ENCODE measurements around the gene FAM53B.
"Not testable (repeated sequence)": the region's sequence is repeated elsewhere in the genome, so short reads cannot be mapped to it uniquely, and the experiment has no call there.

The FAM53B gene

DNA sequence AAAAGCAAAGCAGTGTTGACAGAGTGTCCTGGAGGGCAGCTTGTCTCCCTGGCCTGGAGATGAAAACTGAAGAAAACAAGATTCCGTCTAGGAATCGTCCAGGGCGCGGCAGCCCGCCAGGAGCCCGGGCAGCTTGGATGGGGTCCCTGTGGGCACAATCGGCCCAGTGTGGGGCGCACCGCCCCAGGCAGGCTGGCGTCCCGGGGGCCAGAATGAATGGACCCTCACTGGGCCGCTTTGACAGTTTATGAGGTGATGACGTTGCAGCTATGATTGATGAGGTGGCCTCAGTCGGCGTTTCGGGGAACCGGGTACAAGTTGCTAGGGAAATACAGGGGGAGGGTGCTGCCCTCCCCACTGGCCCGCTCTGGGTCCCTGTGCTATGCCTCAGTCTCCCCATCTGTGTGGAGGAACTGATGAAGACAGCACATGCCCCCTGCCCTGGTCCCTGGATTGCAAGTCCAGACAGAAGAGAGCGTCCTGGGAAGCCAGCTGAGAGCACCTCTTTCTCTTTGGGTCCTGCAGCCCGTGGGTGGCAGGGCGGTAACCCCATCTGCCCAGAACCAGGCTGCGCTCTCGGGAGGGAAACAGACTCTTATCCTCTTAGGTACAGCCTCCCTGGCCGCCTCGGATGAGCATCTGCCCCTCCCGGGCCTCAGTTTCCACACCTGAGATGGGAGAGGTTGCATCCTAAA, 151.3 kb downstream of the FAM53B start:
- no peak for DNase-seq

GRCh38 chr10:124592101-124592500, 152.1 kb downstream of the FAM53B start:
- DNase-seq, result no peak

GRCh38 chr10:124591123-124591495, 153.1 kb downstream of the FAM53B start:
- no peak for DNase-seq

DNA sequence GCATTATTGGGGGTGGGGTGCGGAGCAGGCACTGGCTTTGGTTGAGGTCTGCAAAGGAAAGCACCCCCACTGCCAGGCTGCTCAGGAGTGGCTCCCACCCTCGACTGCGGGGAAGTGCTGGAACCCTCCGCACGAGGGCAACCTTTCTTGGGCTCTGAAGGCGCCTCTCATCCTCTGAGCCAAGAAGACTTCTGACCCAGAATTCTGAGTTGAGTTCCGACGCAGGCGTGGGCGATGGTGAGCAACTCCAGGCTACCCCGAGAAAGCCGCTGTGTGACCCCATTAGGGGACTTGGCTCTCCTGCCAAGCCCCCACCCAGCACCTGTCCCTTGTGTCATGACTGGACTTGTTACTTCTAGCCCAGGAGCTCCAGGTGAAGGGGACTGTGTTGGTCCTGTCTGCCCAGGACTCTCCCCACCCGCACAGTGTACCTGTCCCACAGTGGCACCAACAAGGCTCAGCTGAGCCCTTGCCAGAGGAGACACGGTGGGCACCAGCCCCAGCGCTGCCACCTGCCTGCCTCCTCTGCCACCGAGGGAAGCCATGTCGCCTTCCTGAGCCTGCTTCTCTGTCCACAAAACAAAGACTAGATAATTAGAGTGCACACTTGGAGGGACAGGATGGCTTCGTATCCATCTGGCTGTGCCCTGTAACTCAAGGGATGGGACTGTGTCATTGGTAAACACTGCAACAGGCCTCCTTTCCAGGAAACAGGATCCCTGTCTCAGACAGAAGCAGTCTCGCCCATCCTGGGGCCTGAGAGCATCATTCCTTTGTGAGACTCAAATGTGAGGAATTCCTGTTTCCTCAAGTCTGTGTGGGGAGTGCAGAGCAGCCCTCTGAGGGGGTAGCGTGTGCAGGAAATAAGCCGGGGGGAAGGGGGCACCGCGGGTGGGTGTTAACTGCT, 153.7 kb downstream of the FAM53B start:
- no peak for DNase-seq

DNA sequence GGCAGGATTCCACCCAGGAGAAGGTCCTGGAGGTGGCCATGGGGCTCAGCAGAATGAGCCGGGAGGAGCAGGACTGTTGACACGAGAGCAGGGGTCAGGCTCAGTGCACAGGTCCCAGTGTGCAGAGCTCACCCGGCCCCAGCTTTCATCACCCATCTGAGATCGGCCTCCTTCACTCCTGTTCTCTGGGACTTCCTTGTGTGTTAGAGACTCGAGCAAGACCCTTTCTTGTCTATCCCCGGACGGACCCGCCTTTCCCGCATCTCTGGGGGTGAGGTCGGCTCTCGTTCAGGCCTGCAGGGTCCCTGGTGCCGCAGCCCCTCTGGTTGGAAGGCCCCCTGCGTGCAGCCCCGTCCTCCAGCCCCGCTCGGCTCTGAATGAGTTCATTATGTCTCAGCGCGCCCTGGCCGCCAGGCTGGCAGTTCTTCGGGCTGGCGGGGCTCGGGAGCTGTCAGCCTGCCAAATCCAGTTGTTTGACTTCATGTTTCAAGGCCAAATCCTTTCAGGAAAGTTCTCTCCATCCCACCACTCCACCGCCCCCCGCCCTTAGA, 154.6 kb downstream of the FAM53B start:
- no peak for DNase-seq

GRCh38 chr10:124588736-124589490, 155.3 kb downstream of the FAM53B start:
- no peak for DNase-seq

DNA sequence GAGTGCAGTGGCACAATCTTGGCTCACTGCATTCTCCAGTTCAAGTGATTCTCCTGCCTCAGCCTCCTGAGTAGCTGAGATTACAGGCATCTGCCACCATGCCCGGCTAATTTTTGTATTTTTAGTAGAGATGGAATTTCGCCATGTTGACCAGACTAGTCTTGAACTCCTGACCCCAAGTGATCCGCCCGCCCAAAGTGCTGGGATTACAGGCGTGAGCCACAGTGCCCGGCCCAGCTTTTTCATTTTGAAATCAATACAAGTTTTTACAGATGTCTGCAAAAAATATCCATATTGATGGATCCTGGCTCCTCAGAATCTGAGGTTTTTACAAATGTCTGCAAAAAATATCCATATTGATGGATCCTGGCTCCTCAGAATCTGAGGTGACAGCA, 155.8 kb downstream of the FAM53B start:
- not testable (repeated sequence) for DNase-seq

DNA sequence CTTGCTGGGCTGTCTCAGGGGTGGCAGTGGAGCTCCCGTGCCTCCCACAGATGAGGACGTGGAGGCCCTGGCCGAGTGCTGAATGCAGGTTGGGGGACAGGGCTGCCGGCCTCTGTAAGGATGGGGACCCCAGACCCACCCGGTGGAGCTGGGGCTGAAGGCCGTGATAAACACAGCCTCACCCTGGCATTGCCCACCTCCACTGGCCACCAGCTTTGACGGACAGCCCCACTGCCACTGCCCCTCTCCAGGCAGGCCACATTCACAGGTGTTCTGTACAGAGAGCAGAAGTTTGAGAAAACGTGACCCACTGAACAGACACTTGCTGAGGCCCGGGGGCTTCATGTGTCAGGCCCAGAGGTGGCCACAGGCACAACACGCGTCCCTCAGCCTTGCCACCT, 156.4 kb downstream of the FAM53B start:
- no peak for DNase-seq

- DNase-seq, result no peak
Measured at GRCh38 chr10:124586142-124586541, 158.0 kb downstream of the FAM53B start.

- no peak for DNase-seq
Measured at GRCh38 chr10:124579011-124579399, 165.2 kb downstream of the FAM53B start.

DNA sequence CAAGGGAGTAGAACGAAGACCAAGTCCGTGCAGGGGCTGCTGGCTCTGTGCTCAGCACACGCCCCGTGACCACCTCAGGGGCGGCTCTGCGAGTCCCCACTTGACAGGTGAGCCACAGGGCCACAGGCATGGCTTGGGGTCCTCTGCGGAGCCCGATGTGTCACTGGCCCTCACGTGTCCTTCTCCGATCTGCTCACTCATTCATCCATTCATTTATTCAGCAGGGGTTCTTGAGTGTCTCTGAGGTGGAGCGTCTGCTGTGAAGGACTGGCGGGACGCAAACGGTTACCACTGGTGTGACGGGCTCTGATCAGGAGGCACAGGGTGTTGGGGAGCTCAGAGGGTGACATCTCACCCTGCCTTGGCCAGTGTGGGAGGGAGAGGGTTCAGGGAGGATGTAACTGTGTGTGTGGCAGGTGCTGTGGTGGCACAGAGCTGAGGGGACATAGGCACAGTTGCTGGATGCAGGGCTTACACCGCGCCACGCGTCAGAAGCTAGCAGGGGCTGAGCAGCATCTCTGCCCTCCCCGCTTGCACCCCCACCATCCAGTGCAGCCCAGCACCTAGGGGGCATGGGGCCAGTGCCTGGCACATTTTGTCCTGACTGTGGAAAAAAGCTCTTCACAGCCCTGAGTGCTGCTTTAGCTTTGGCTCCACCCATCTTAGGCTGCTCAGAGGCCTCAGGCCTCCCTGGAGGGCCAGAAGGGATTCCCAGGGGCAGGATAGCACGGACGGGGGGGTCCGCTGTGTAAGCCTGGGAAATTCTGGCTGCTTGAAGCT, 165.8 kb downstream of the FAM53B start:
- no peak for DNase-seq

DNA sequence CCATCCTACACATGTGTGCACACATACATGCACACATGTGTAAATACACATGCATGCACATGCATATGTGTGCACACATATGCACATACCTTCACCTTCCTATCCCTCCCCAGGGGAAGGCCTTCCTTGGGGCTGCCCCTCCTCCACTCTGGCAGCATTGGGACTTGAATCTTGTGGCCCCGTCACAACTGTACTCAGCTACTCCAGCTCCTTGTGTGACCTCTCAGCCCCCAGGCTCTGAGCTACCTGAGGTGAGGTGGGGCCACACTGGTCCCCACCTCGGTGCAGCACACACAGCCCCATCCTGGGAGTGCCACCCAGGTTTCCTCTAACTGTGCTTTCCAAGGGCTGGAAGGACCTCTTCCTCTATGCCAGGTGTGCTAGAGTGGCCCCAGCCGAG, 166.5 kb downstream of the FAM53B start:
- no peak for DNase-seq

DNA sequence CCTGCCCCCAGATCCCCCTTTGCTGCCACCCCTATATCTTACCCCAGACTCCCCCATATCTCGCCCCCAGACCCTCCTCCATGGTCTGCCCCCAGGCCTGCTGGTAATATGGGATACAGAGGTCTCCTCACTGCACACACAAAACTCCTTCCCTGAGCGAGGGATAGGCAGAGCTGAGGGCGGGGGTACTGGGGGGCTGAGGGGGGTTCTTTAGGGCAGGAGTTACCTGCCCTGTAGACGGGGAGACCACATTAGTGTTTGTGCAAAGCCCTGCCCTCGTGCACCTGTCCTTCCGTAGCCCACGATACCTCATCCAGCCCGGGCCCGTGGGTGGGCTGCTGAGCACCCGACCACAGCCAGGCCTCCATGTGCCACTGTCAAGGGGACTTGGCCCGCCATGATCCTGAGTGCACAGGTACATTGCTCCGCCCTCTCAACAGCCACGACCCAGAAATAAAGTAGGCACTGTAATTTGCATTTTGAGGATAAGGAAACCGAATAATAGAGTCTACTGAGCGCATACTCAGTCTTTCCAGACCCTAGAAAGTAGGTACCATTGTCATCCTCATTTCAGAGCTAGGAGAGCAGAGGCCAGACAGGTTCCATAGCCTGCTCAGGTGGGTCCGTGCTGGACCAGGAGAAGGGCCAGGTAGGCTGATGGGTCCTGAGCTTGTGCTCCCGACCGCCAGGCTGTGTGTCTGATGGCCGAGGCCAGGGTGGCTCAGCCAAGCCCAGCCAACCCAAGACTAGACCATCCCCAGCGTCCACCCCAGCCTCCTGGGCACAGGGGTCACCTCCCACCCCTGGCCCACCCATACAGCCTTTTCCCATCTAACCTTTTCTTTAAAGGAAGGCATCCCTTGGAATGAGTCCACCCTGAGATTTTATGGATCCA, 167.4 kb downstream of the FAM53B start:
- DNase-seq, result no peak

DNA sequence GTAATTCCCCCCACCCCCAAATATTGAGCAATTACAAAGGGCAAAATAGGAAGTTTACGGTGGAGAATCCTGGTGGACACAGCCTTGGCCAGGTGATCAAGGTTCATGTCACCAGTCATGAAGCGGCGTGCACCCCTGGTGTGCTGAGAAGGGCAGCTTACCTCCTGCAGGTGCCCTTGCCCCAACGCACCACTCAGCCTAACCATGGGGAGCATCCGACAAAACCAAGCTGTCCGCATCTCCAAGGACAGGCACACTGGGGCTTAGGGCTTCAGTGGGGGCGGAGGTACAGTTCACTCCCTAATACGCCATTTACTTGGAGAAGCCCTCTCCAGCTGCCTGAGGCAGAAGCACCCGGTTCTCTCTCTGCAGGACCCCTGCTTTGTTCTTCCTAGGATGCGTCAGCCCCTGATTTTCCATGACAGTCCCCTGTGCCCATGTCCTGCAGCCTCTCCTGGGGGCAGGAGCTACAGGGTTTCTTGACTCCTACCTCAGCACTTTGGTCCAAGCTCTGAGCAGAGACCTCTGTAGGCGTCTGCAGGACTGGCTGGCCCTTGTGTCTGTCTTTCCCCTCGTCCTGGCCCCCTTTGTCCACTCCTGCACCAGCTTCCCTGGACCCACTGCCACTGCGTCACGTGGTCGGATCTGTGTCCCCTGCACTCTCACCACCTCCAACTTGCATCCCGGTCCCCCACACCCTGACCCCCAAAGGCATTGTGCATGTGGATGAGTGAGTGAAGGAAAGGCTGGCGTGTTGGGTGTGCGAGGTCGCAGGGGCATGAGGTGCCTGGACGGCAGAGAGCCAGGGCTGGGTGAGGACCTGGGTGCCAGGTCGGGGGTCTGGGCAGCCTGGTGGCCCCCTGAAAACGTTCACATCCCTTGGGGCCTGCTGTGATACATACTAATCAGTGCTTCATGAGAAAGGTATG, 168.8 kb downstream of the FAM53B start:
- DNase-seq, result no peak

- no peak for DNase-seq
Measured at GRCh38 chr10:124574456-124575070, 169.6 kb downstream of the FAM53B start.

DNA sequence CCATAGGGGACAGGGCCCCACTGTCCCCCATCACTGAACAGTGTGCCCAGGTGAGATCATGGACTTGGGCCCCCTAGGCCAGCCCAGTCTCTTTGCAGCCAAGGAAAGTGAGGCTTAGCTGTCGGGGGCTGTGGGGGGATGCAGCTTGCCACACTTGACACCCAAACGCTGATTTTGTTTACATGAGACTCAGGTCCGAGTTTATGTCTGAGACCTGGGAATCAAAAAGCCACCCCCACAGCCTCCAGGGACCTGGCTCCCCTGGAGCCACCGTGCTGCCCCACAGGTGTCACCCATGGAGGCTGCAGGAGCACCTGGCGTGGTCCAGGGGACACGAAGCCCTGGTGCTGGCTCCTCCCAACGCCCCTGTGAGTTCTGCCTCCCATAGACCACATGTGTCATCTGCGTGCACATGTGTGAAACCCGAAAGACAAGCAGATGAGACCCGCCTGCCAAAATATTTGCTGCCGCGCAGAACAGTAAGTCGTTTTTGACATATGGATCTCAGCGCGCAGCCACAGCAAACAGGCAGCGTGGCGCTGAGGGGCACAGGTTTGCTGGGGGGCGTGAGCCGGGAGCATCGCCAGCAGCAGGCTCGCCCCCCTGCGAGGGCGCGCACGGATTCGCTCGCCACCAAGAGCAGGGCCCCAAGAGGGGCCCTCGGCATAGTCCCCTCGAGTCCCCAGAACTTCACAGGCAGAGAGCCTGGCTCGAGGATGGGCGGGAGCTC, 170.3 kb downstream of the FAM53B start:
- no peak for DNase-seq

- DNase-seq, result no peak
Measured at GRCh38 chr10:124572751-124573150, 171.4 kb downstream of the FAM53B start.

DNA sequence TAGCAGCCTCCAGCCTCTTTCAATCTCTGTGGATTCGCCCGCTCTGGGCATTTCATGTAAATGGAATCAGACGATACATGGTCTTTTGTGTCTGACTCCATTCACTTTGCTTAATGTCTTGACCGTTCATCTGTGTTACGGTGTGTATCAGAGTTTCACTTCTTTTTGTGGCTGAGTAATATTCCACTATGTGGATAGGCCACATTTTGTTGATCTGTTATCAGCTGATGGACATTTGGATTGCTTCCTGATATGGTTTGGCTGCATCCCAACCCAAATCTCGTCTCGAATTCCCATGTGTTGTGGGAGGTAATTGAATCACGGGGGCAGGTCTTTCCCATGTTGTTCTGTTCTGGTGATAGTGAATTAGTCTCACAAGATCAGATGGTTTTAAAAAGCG, 173.5 kb downstream of the FAM53B start:
- no peak for DNase-seq

Measured in DMS 273 treated with DMSO at 0.1 percent for 48 hours (cell line).